HCT116 (cell line): Measurements from ENCODE around the gene OR52R1. TPM values are rescaled to one million over a fixed set of nuclear protein-coding genes. Genes with fewer than 3 reads are reported as not detected.

Experiments used
- ATAC-seq: fragments of 200-7000 bp; cut with Tn5 transposase; 2 replicates; pipeline ENCODE4 v1.9.1; 2020; ENCODE audit warnings: mild to moderate bottlenecking, moderate library complexity
- BruUV-seq: library from RNA; stranded (reverse); fragments of 400-500 nt; replicated peaks from 2 replicates; lab custom pipeline; 2021; lab: Mats Ljungman, UMichigan
- CTCF ChIA-PET: fragments of 300-600 bp; sonication (Branson Sonifier 250); formaldehyde crosslinking; loops from one replicate; lab custom pipeline; 2021; ENCODE audit warnings: antibody characterized with exemption; lab: Charles Lee
- POLR2A ChIA-PET: fragments of 300-600, 350-600 bp; sonication (Branson Sonifier 250); formaldehyde crosslinking; loops from one replicate; lab custom pipeline; 2021; ENCODE audit warnings: antibody characterized with exemption; lab: Charles Lee
- RAD21 ChIA-PET, 2 experiments: fragments of 300-600 bp; sonication (Branson Sonifier 250); formaldehyde crosslinking; loops; one replicate each; lab custom pipeline; 2023; ENCODE audit warnings: low total read pairs in 2 of 2; ENCODE audit not compliant: uncharacterized antibody in 2 of 2, unreplicated experiment in 2 of 2, low non-redundant PET in 1 of 2; lab: Charles Lee
- DNase-seq: peaks from one replicate; pipeline ENCODE4 v3.0.0-alpha.2; 2010; ENCODE audit warnings: low read depth, low spot score
- H2AFZ ChIP-seq: fragments of 200-600 bp; shearing (Covaris generic), sonication (generic); 2 replicates; pipeline ENCODE4 v1.6.1; 2017; ENCODE audit warnings: low read depth, mixed run types, mixed read lengths, antibody characterized with exemption, low read length; ENCODE audit not compliant: poor library complexity, severe bottlenecking
- H3K27ac ChIP-seq: 2 replicates; pipeline ENCODE4 v1.5.1; 2012; ENCODE audit warnings: low read depth, low read length
- H3K27me3 ChIP-seq: fragments of 200-600 bp; sonication (generic); 2 replicates; pipeline ENCODE4 v1.6.1; 2016; ENCODE audit warnings: mixed run types, low read length, mixed read lengths; ENCODE audit not compliant: insufficient read depth
- H3K36me3 ChIP-seq, 2 experiments: fragments of 200-500 bp in 1 of 2; fragments of 200-600 bp in 1 of 2; sonication (Bioruptor generic) in 1 of 2; sonication (generic) in 1 of 2; 2 replicates each; pipeline versions ENCODE4 v1.5.1 to v1.6.1; 2014 to 2016; ENCODE audit warnings: low read length in 2 of 2, inconsistent platforms in 1 of 2, mixed read lengths in 1 of 2, mixed run types in 1 of 2; ENCODE audit not compliant: insufficient read depth in 2 of 2, control insufficient read depth in 1 of 2
- H3K4me1 ChIP-seq, 2 experiments: fragments of 200-600 bp in 1 of 2; sonication (generic) in 1 of 2; 2 replicates each; pipeline versions ENCODE4 v1.5.1 to v1.6.1; 2012 to 2017; ENCODE audit warnings: low read length in 2 of 2, inconsistent platforms in 1 of 2, mild to moderate bottlenecking in 1 of 2, mixed read lengths in 1 of 2, mixed run types in 1 of 2, moderate library complexity in 1 of 2; ENCODE audit not compliant: insufficient read depth in 2 of 2, control insufficient read depth in 1 of 2
- H3K4me2 ChIP-seq: fragments of 200-600 bp; sonication (generic); 2 replicates; pipeline ENCODE4 v1.6.1; 2017; ENCODE audit warnings: mixed run types, low read length, mixed read lengths
- H3K4me3 ChIP-seq, 2 experiments: fragments of 200-600 bp in 1 of 2; sonication (generic) in 1 of 2; replicated peaks in 1 of 2; 2 replicates each; pipeline ENCODE4 v1.5.1; 2011 to 2016; ENCODE audit warnings: low read length in 2 of 2, control low read depth in 1 of 2, low read depth in 1 of 2, mild to moderate bottlenecking in 1 of 2, mixed read lengths in 1 of 2, mixed run types in 1 of 2
- H3K79me2 ChIP-seq: fragments of 200-600 bp; sonication (generic); 2 replicates; pipeline ENCODE4 v1.6.1; 2017; ENCODE audit warnings: mild to moderate bottlenecking, mixed run types, low read length, moderate library complexity, mixed read lengths; ENCODE audit not compliant: insufficient read depth
- H3K9ac ChIP-seq: fragments of 200-600 bp; sonication (generic); 2 replicates; pipeline ENCODE4 v1.6.1; 2016; ENCODE audit warnings: low read length, mixed read lengths
- H3K9me2 ChIP-seq: fragments of 200-600 bp; sonication (generic), shearing (Covaris generic); 2 replicates; pipeline ENCODE4 v1.6.1; 2017; ENCODE audit warnings: mixed run types, mild to moderate bottlenecking, moderate library complexity; ENCODE audit not compliant: insufficient read depth
- H3K9me3 ChIP-seq, 2 experiments: fragments of 200-500 bp in 1 of 2; fragments of 200-600 bp in 1 of 2; sonication (Bioruptor generic) in 1 of 2; sonication (generic) in 1 of 2; 2 replicates each; pipeline ENCODE4 v1.6.1; 2014 to 2017; ENCODE audit warnings: low read length in 2 of 2, mixed read lengths in 2 of 2, inconsistent platforms in 1 of 2, low read depth in 1 of 2, mild to moderate bottlenecking in 1 of 2, mixed run types in 1 of 2, moderate library complexity in 1 of 2; ENCODE audit not compliant: control insufficient read depth in 1 of 2, insufficient read depth in 1 of 2
- H4K20me1 ChIP-seq: fragments of 200-600 bp; sonication (generic), shearing (Covaris generic); 2 replicates; pipeline ENCODE4 v1.6.1; 2017; ENCODE audit warnings: mixed run types, mild to moderate bottlenecking, moderate library complexity; ENCODE audit not compliant: insufficient read depth
- CBX3 ChIP-seq: IDR thresholded peaks from 2 replicates; pipeline ENCODE4 v1.6.1; 2012; ENCODE audit warnings: low read depth
- ELF1 ChIP-seq: IDR thresholded peaks from 2 replicates; pipeline ENCODE4 v1.6.1; 2012; ENCODE audit warnings: low read depth, borderline replicate concordance
- EZH2 ChIP-seq: fragments of 200-600 bp; sonication (generic); IDR thresholded peaks from 2 replicates; pipeline ENCODE4 v1.6.1; 2017; ENCODE audit warnings: antibody characterized with exemption, mixed run types
- EZH2phosphoT487 ChIP-seq: fragments of 200-600 bp; IDR thresholded peaks from 2 replicates; pipeline ENCODE4 v1.6.1; 2018; ENCODE audit warnings: antibody characterized with exemption, borderline replicate concordance
- FOSL1 ChIP-seq: IDR thresholded peaks from 2 replicates; pipeline ENCODE4 v1.6.1; 2012; ENCODE audit warnings: low read depth
- JUND ChIP-seq: IDR thresholded peaks from 2 replicates; pipeline ENCODE4 v1.6.1; 2012
- POLR2A ChIP-seq: IDR thresholded peaks from 2 replicates; pipeline ENCODE4 v1.7.0; 2011; ENCODE audit warnings: borderline replicate concordance; ENCODE audit not compliant: insufficient read depth, insufficient read length; ENCODE audit errors: extremely low read depth
- POLR2AphosphoS5 ChIP-seq: IDR thresholded peaks from 2 replicates; pipeline ENCODE4 v1.6.1; 2011; ENCODE audit warnings: mild to moderate bottlenecking, low read depth, low read length, moderate library complexity
- REST ChIP-seq: IDR thresholded peaks from 2 replicates; pipeline ENCODE4 v1.6.1; 2012; ENCODE audit warnings: low read depth
- SIN3A ChIP-seq: IDR thresholded peaks from 2 replicates; pipeline ENCODE4 v1.6.1; 2012; ENCODE audit warnings: low read depth
- SP1 ChIP-seq: IDR thresholded peaks from 2 replicates; pipeline ENCODE4 v1.6.1; 2012; ENCODE audit warnings: low read depth
- TCF7L2 ChIP-seq: IDR thresholded peaks from 2 replicates; pipeline ENCODE4 v1.7.0; 2011; ENCODE audit warnings: borderline replicate concordance, inconsistent platforms; ENCODE audit not compliant: insufficient read depth, insufficient read length; ENCODE audit errors: extremely low read depth
- YY1 ChIP-seq: IDR thresholded peaks from 2 replicates; pipeline ENCODE4 v1.6.1; 2011; ENCODE audit warnings: low read length, low read depth, moderate library complexity, mild to moderate bottlenecking; ENCODE audit not compliant: insufficient replicate concordance; ENCODE audit errors: extremely low read depth
- ZBTB33 ChIP-seq: IDR thresholded peaks from 2 replicates; pipeline ENCODE4 v1.6.1; 2011; ENCODE audit warnings: mild to moderate bottlenecking, low read length, moderate library complexity; ENCODE audit not compliant: insufficient replicate concordance; ENCODE audit errors: extremely low read depth
- ZFX ChIP-seq: fragments of 450-650 bp; IDR thresholded peaks from 2 replicates; pipeline ENCODE4 v1.6.1; 2017
- ZNF274 ChIP-seq: fragments of 200-500 bp; sonication (Bioruptor generic); IDR thresholded peaks from 2 replicates; pipeline ENCODE4 v1.6.1; 2014; ENCODE audit warnings: mild to moderate bottlenecking, low read depth, low read length, inconsistent platforms
- intact Hi-C: fragments of 100-400 bp; cut with micrococcal nuclease; formaldehyde crosslinking; loops from 2 replicates; pipeline ENCODE4 v1.10.0; 2022
- total RNA-seq: library from RNA; stranded (reverse); gene quantifications from one replicate; pipeline ENCODE4 v1.2.1, GENCODE V29; 2021; ENCODE audit not compliant: unreplicated experiment
- TF ChIP-seq, protein P1 (sequence below): IDR thresholded peaks from 2 replicates; pipeline ENCODE4 v1.6.1; 2012
- TF ChIP-seq, protein P2 (sequence below): IDR thresholded peaks from 2 replicates; pipeline ENCODE4 v1.6.1; 2012

OR52R1 gene
- total RNA-seq, 1 experiment from 2014 or later = not detected

DNA sequence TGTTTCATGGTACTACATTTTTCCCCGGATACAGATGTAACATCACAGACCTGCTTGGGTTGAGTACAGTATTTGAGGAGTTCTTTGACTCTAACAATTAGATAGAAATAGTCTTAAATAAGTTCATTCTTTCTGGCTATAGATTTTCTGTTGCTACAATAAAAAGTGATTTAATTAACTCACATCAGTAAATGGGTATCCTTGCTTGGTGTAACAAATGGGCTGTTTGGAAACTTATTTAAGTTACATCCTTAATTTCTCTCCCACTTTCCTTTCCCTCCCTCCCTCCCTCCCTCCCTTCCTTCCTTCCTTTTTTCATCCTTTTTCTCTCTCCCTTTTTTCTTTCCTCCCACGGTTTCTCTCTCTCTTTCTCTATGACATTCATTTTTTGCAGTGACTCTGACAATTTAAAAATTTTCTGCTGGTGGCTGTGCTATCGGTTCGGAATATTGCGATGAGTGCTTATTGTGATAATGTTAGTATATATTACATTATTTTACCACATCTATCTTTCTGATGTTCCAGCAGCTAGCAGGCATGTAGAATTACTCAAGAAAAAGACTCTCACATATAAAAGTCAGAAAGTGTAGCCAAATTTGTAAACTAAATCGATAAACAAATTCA lies 37.6 kb downstream of the OR52R1 start:
- Histone ChIP-seq H3K4me3 (no peak overlapping the region), H3K27ac (no peak overlapping the region), H3K79me2 (no peaks in the 10 kb centered on the region), H2AFZ (no peak overlapping the region), H3K9me2 (no peaks in the 10 kb centered on the region), H3K4me2 (no peak overlapping the region), H3K9ac (no peak overlapping the region), H3K9me3 (no peaks in the 10 kb centered on the region), H3K4me1 (no peaks in the 10 kb centered on the region), H3K36me3 (no peaks in the 10 kb centered on the region), H3K27me3 (peaks cover 18% of the 10 kb centered on the region), H4K20me1 (no peaks in the 10 kb centered on the region)
- TF ChIP-seq YY1 (no peak), SIN3A (no peak), ELF1 (no peak), CBX3 (no peak), REST (no peak), TCF7L2 (no peak), FOSL1 (no peak), ZBTB33 (no peak), JUND (no peak), EZH2 (no peak), POLR2A (no peak), SP1 (no peak), ZNF274 (no peak), ZFX (no peak), EZH2phosphoT487 (no peak), POLR2AphosphoS5 (no peak)
- TF ChIP-seq, protein P1, sequence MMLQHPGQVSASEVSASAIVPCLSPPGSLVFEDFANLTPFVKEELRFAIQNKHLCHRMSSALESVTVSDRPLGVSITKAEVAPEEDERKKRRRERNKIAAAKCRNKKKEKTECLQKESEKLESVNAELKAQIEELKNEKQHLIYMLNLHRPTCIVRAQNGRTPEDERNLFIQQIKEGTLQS = no peak
- TF ChIP-seq, protein P2, sequence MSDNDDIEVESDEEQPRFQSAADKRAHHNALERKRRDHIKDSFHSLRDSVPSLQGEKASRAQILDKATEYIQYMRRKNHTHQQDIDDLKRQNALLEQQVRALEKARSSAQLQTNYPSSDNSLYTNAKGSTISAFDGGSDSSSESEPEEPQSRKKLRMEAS = no peak
- CTCF ChIA-PET = no interaction called here
- intact Hi-C loops = no loop called here
- no TSS peak for BruUV-seq
- DNase-seq (no peak), ATAC-seq (no peak)
- POLR2A ChIA-PET = no interaction called here
- RAD21 ChIA-PET = no interaction called here
